ENCODE results near the gene NUMA1. TPM values are rescaled to one million over a fixed set of nuclear protein-coding genes. Genes with fewer than 3 reads are reported as not detected.

NUMA1 gene
- total RNA-seq, 1 experiment from 2014 or later: 109 TPM

DNA sequence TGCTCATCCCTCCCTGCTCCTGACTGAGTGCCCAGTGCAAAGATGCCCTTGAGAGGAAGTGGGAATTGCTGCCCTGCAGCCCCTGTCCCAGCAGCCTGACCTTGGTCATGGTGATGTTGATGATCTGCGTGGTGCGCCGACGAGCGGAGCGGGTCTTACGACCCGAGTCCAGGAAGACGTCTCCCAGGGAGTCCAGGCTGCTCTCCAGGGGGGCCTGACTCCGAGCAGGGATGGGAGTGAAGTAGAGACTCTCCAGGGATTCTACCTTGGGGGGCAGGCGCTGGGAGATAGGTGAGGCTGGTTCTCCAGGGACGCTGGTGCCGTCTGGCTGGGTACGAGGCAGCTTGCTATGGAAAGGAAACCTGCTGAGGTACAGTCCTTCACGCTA lies 73.3 kb downstream of the NUMA1 start:
- intact Hi-C loops (cut with micrococcal nuclease): no loop called here
- H3K4me1 Mint-ChIP-seq (ENCODE audit: insufficient read depth, unreplicated experiment): no peaks in the 10 kb centered on the region
- H3K27me3 Mint-ChIP-seq (ENCODE audit: insufficient read depth, unreplicated experiment): no peaks in the 10 kb centered on the region
- H3K27ac Mint-ChIP-seq (ENCODE audit: low read depth, unreplicated experiment): no peak overlapping the region
- no peaks in the 10 kb centered on the region for H3K9me3 Mint-ChIP-seq (ENCODE audit: unreplicated experiment)
- no peak for DNase-seq (ENCODE audit: unreplicated experiment)
- TF ChIP-seq, protein P1, sequence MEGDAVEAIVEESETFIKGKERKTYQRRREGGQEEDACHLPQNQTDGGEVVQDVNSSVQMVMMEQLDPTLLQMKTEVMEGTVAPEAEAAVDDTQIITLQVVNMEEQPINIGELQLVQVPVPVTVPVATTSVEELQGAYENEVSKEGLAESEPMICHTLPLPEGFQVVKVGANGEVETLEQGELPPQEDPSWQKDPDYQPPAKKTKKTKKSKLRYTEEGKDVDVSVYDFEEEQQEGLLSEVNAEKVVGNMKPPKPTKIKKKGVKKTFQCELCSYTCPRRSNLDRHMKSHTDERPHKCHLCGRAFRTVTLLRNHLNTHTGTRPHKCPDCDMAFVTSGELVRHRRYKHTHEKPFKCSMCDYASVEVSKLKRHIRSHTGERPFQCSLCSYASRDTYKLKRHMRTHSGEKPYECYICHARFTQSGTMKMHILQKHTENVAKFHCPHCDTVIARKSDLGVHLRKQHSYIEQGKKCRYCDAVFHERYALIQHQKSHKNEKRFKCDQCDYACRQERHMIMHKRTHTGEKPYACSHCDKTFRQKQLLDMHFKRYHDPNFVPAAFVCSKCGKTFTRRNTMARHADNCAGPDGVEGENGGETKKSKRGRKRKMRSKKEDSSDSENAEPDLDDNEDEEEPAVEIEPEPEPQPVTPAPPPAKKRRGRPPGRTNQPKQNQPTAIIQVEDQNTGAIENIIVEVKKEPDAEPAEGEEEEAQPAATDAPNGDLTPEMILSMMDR (IDR thresholded peaks at IDR 0.05; ENCODE audit: unreplicated experiment): no peak
- H3K36me3 Mint-ChIP-seq (ENCODE audit: insufficient read depth, unreplicated experiment): peaks cover 100% of the 10 kb centered on the region
- POLR2A ChIA-PET: no interaction called here
- H3K4me3 Mint-ChIP-seq (ENCODE audit: unreplicated experiment): no peak overlapping the region
- no TSS peak for BruUV-seq (replicated peaks)
- CTCF ChIA-PET: interaction anchor here (0.8 to 2.8 kb wide), 3 partner anchors 18 to 84 kb away, joined by 3 to 7 read pairs (median 5); no protein-coding TSS in a partner anchor

DNA sequence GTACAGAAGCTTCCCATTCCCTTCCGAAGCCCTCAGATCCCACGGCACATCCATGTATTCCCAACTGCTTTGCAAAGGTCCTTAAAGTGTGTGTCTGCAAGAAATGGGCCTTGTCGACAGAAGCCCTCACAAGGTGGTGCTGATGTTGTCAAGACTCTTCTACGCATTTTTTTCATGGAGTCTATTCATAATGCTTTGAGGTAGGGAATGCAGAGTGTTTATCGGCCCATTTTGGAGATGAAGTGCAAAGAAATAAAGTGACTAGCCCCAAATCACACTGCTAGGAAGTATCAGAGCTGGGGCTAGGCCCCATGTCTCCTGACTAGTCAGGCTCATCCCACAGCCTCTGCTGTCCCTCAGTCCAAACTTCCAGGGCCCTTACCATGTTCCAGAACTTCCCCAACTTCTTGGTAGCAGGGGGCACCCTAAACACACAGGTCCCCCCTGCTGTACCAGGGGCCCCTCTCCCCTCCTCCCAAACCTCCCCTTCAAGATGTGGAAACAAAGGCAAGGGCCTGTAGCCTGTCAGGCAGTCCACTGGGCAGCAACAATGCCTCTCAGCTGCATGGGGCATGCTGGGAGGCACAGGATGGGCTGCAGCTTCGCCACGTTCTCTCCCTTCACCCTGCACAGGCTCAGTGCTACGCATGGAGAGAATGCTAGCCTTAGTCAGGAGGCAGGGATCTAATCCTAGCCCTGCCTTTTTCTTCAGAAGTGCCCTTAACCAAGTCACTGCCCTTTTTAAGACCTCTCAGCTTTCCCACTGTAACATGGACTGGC lies 73.8 kb downstream of the NUMA1 start:
- TF ChIP-seq, protein P1 (IDR thresholded peaks at IDR 0.05; ENCODE audit: unreplicated experiment): no peak
- ChIA-PET POLR2A (no interaction called here), CTCF (interaction anchor here (1.4 to 2.8 kb wide), 3 partner anchors 19 to 177 kb away, joined by 5 to 7 read pairs (median 6); no protein-coding TSS in a partner anchor)
- Mint-ChIP-seq H3K4me1 (ENCODE audit: insufficient read depth, unreplicated experiment) (no peaks in the 10 kb centered on the region), H3K9me3 (ENCODE audit: unreplicated experiment) (no peaks in the 10 kb centered on the region), H3K27me3 (ENCODE audit: insufficient read depth, unreplicated experiment) (no peaks in the 10 kb centered on the region), H3K4me3 (ENCODE audit: unreplicated experiment) (no peak overlapping the region), H3K36me3 (ENCODE audit: insufficient read depth, unreplicated experiment) (peaks cover 100% of the 10 kb centered on the region), H3K27ac (ENCODE audit: low read depth, unreplicated experiment) (no peak overlapping the region)
- no TSS peak for BruUV-seq (replicated peaks)
- DNase-seq (ENCODE audit: unreplicated experiment): no peak
- intact Hi-C loops (cut with micrococcal nuclease): no loop called here

DNA sequence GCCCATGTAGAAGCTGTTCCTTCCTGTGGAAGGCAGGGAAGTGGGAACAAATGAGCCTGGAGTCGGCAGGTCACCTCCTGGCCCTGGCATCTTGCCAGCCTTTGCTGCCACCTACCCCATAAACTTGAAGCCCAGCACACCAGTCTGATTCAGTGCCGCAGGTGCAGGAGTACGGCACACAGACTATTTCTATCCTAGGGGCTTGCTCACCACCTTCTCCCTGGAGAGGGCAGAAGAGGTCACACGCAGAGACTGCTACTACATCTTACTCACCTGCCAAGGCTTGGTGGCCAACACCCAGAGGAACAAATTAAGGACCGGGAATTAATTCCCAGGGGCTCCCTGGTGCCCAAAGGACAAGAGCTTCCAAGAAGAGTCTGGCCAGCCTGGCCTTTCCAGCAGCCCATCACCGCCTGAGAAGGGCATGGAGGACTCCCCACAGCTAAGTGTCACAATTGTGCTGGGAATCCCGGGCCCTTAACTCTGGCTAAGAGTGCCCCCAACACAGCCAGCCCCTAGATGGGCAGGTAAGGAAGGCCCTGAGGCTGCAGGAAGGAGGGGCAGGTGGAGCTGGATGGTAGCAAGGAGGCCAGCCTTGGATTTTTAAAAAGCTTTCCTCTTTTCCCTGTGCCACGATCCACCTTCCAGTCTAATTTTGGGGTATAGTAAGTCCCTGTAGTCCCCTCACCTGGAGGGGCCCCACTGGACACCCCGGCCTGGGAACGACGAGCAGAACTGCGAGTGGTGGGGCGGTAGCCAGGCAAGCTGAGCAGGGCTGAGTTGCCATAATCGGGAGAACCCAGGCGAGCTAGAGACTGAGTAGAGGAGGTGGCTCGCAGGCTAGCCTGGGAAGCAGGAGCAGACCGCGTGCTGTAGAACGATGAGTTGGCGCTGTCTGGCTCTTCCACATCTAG lies 74.7 kb downstream of the NUMA1 start:
- Mint-ChIP-seq H3K27ac (ENCODE audit: low read depth, unreplicated experiment) (no peak overlapping the region), H3K4me1 (ENCODE audit: insufficient read depth, unreplicated experiment) (no peaks in the 10 kb centered on the region), H3K36me3 (ENCODE audit: insufficient read depth, unreplicated experiment) (peaks cover 95% of the 10 kb centered on the region), H3K27me3 (ENCODE audit: insufficient read depth, unreplicated experiment) (no peaks in the 10 kb centered on the region), H3K9me3 (ENCODE audit: unreplicated experiment) (no peaks in the 10 kb centered on the region), H3K4me3 (ENCODE audit: unreplicated experiment) (no peak overlapping the region)
- BruUV-seq (replicated peaks): no TSS peak
- TF ChIP-seq, protein P1 (IDR thresholded peaks at IDR 0.05; ENCODE audit: unreplicated experiment): no peak
- DNase-seq (ENCODE audit: unreplicated experiment): no peak
- ChIA-PET POLR2A (interaction anchor here (1.1 to 1.3 kb wide), 2 partner anchors 8 to 17 kb away, joined by 4 to 10 read pairs; no protein-coding TSS in a partner anchor), CTCF (interaction anchor here (0.6 to 2.8 kb wide), 5 partner anchors 10 to 235 kb away, joined by 3 to 7 read pairs (median 4); no protein-coding TSS in a partner anchor)
- intact Hi-C loops (cut with micrococcal nuclease): no loop called here
